A673 (cell line): ENCODE results near the gene AMBN. TPM values are rescaled to one million over a fixed set of nuclear protein-coding genes. Genes with fewer than 3 reads are reported as not detected.
"Not testable (repeated sequence)": the region's sequence is repeated elsewhere in the genome, so short reads cannot be mapped to it uniquely, and the experiment has no call there.

ENCODE experiments used
- BruUV-seq: library from RNA; stranded (reverse); fragments of 400-500 nt; replicated peaks from 2 replicates; lab custom pipeline; 2021; lab: Mats Ljungman, UMichigan
- CTCF ChIA-PET: fragments of 300-600 bp; sonication (Branson Sonifier 250); formaldehyde crosslinking; loops from one replicate; lab custom pipeline; 2022; ENCODE audit warnings: antibody characterized with exemption; lab: Charles Lee
- POLR2A ChIA-PET: fragments of 300-600 bp; sonication (Branson Sonifier 250); formaldehyde crosslinking; loops from one replicate; lab custom pipeline; 2022; ENCODE audit warnings: antibody characterized with exemption; ENCODE audit not compliant: low non-redundant PET; lab: Charles Lee
- DNase-seq: peaks from one replicate; pipeline ENCODE4 v3.0.0-alpha.2; 2015; ENCODE audit warnings: low spot score
- H3K27ac ChIP-seq: fragments of 200-600 bp; sonication (generic); 2 replicates; pipeline ENCODE4 v1.5.1; 2016; ENCODE audit warnings: mixed run types, low read depth, mild to moderate bottlenecking, mixed read lengths, antibody characterized with exemption, low read length; ENCODE audit not compliant: poor library complexity, severe bottlenecking
- H3K27me3 ChIP-seq: fragments of 200-600 bp; sonication (generic); replicated peaks from 2 replicates; pipeline ENCODE4 v1.6.1; 2017; ENCODE audit warnings: mixed run types, low read depth, mild to moderate bottlenecking, mixed read lengths, antibody characterized with exemption, low read length; ENCODE audit not compliant: insufficient read depth, poor library complexity
- H3K36me3 ChIP-seq: fragments of 200-600 bp; sonication (generic); 2 replicates; pipeline ENCODE4 v1.6.1; 2016; ENCODE audit warnings: mixed run types, mild to moderate bottlenecking, mixed read lengths, antibody characterized with exemption, low read length; ENCODE audit not compliant: insufficient read depth, poor library complexity, severe bottlenecking
- H3K4me1 ChIP-seq: fragments of 200-600 bp; sonication (generic); 2 replicates; pipeline ENCODE4 v1.6.1; 2017; ENCODE audit warnings: mixed run types, mild to moderate bottlenecking, mixed read lengths, antibody characterized with exemption, low read length; ENCODE audit not compliant: insufficient read depth, poor library complexity, severe bottlenecking
- H3K4me3 ChIP-seq: fragments of 200-600 bp; sonication (generic); 2 replicates; pipeline ENCODE4 v1.5.1; 2016; ENCODE audit warnings: low read depth, mixed run types, mild to moderate bottlenecking, mixed read lengths, low read length; ENCODE audit not compliant: poor library complexity, severe bottlenecking
- H3K9me3 ChIP-seq: fragments of 200-600 bp; sonication (generic); 2 replicates; pipeline ENCODE4 v1.6.1; 2016; ENCODE audit warnings: mixed run types, low read depth, mild to moderate bottlenecking, mixed read lengths, antibody characterized with exemption, low read length; ENCODE audit not compliant: poor library complexity, severe bottlenecking
- CTCF ChIP-seq: fragments of 300-800, 200-600 bp; sonication (generic); conservative IDR thresholded peaks from 2 replicates; pipeline ENCODE4 v1.5.1; 2017; ENCODE audit warnings: low read depth, mild to moderate bottlenecking, antibody characterized with exemption, low read length, moderate library complexity, mixed read lengths
- EZH2 ChIP-seq: fragments of 200-600 bp; sonication (generic); IDR thresholded peaks from 2 replicates; pipeline ENCODE4 v1.6.1; 2017; ENCODE audit warnings: borderline replicate concordance, low read depth, mild to moderate bottlenecking, mixed read lengths, antibody characterized with exemption, low read length; ENCODE audit not compliant: poor library complexity, severe bottlenecking
- intact Hi-C: fragments of 100-400 bp; cut with micrococcal nuclease; formaldehyde crosslinking; loops from one replicate; pipeline ENCODE4 v1.10.0; 2022; ENCODE audit not compliant: unreplicated experiment
- total RNA-seq: library from RNA; stranded (reverse); gene quantifications from 2 replicates; pipeline ENCODE4 v1.2.3, GENCODE V29; 2021

The AMBN gene
- total RNA-seq, 1 experiment from 2014 or later = 2.1 TPM

GRCh38 chr4:70637239-70637913 is 45.3 kb downstream of the AMBN start:
- intact Hi-C loops = no loop called here
- POLR2A ChIA-PET = no interaction called here
- no peak for DNase-seq

GRCh38 chr4:70640192-70640591 is 48.1 kb downstream of the AMBN start:
- intact Hi-C loops = no loop called here
- Histone ChIP-seq H3K27ac (no peak overlapping the region), H3K4me1 (peaks cover 11% of the 10 kb centered on the region), H3K9me3 (no peaks in the 10 kb centered on the region), H3K27me3 (no peaks in the 10 kb centered on the region), H3K4me3 (no peak overlapping the region), H3K36me3 (no peaks in the 10 kb centered on the region)
- DNase-seq = no peak
- ChIA-PET POLR2A (no interaction called here), CTCF (no interaction called here)
- TF ChIP-seq CTCF = no peak
- TF ChIP-seq EZH2 = no peak
- BruUV-seq = no TSS peak

More at GRCh38 chr4:70637239-70637913, 45.3 kb downstream of the AMBN start:
- TF ChIP-seq CTCF (no peak), EZH2 (no peak)
- Histone ChIP-seq H3K36me3 (no peaks in the 10 kb centered on the region), H3K27me3 (no peaks in the 10 kb centered on the region), H3K4me1 (peaks cover 10% of the 10 kb centered on the region), H3K4me3 (no peak overlapping the region), H3K9me3 (no peaks in the 10 kb centered on the region), H3K27ac (no peak overlapping the region)
- CTCF ChIA-PET = no interaction called here
- BruUV-seq = no TSS peak

- H3K27me3 ChIP-seq, DNase-seq, H3K4me3 ChIP-seq, H3K36me3 ChIP-seq, H3K4me1 ChIP-seq, H3K27ac ChIP-seq, CTCF ChIA-PET, H3K9me3 ChIP-seq, BruUV-seq, POLR2A ChIA-PET: not testable (repeated sequence)
- intact Hi-C loops = loop anchor here (5.0 kb wide), 1 partner anchor 1062 kb away; no protein-coding TSS in a partner anchor
Measured at GRCh38 chr4:70650741-70651140, 58.7 kb downstream of the AMBN start.
